K562 (cell line): ENCODE data around the gene BSPH1. TPM values are rescaled to one million over a fixed set of nuclear protein-coding genes. Genes with fewer than 3 reads are reported as not detected.

ENCODE experiments used
- ATAC-seq: fragments of 200-7000 bp; cut with Tn5 transposase; 3 replicates; pipeline ENCODE4 v1.9.1; 2020; ENCODE audit warnings: moderate library complexity
- BruUV-seq: library from RNA; stranded (reverse); fragments of 400-500 nt; replicated peaks from 2 replicates; lab custom pipeline; 2021; lab: Mats Ljungman, UMichigan
- CTCF ChIA-PET: fragments of 300-600 bp; formaldehyde crosslinking; extraction: SDS; loops from one replicate; lab custom pipeline; 2021; ENCODE audit warnings: low intra/inter-chr PET ratio; lab: Yijun Ruan, JAX
- POLR2A ChIA-PET: fragments of 300-600, 350-650 bp; sonication (Branson Sonifier 250); formaldehyde crosslinking; extraction: SDS; loops from one replicate; lab custom pipeline; 2021; ENCODE audit warnings: antibody characterized with exemption, inconsistent platforms; lab: Yijun Ruan, JAX
- DNase-seq, 4 experiments: peaks; one replicate each; pipeline versions ENCODE4 v3.0.0 to v3.0.0-alpha.2; 2011 to 2018; ENCODE audit warnings: low spot score in 3 of 4, mixed read lengths in 3 of 4; ENCODE audit errors: extremely low read depth in 1 of 4
- FAIRE-seq: peaks from 2 replicates; lab custom pipeline; 2011; peaks lifted over from hg19 to GRCh38; lab: Jason Lieb, UNC
- H2AFZ ChIP-seq: 2 replicates; pipeline ENCODE4 v1.6.0; 2011; ENCODE audit warnings: low read depth, low read length, control low read depth, inconsistent platforms
- H3K27ac ChIP-seq: fragments of 200-600 bp; 3 replicates; pipeline ENCODE4 v1.8.0; 2011; ENCODE audit warnings: low read depth, mild to moderate bottlenecking, control low read depth, inconsistent platforms, low read length, moderate library complexity, mixed read lengths; ENCODE audit errors: extremely low read depth
- H3K27me3 ChIP-seq, 2 experiments: fragments of 300-600 bp in 1 of 2; 2 replicates in 1 of 2; 3 replicates in 1 of 2; pipeline versions ENCODE4 v1.6.0 to v1.8.0; 2011; ENCODE audit warnings: inconsistent platforms in 2 of 2, low read length in 2 of 2, mild to moderate bottlenecking in 1 of 2, mixed read lengths in 1 of 2, moderate library complexity in 1 of 2; ENCODE audit not compliant: control insufficient read depth in 2 of 2, insufficient read depth in 2 of 2
- H3K36me3 ChIP-seq: fragments of 300-600 bp; 3 replicates; pipeline ENCODE4 v1.8.0; 2011; ENCODE audit warnings: mild to moderate bottlenecking, low read length, inconsistent platforms; ENCODE audit not compliant: control insufficient read depth, insufficient read depth
- H3K4me1 ChIP-seq, 2 experiments: fragments of 200-600 bp in 1 of 2; replicated peaks in 1 of 2; 2 replicates in 1 of 2; 3 replicates in 1 of 2; pipeline versions ENCODE4 v1.5.1 to v1.8.0; 2011; ENCODE audit warnings: inconsistent platforms in 2 of 2, low read length in 2 of 2, mild to moderate bottlenecking in 1 of 2, mixed read lengths in 1 of 2, moderate library complexity in 1 of 2; ENCODE audit not compliant: control insufficient read depth in 2 of 2, insufficient read depth in 2 of 2
- H3K4me2 ChIP-seq: 2 replicates; pipeline ENCODE4 v1.6.1; 2011; ENCODE audit warnings: low read length, control low read depth, inconsistent platforms, mixed read lengths; ENCODE audit not compliant: insufficient read depth
- H3K4me3 ChIP-seq: fragments of 200-600 bp; sonication (generic), shearing (Covaris generic); 2 replicates; pipeline ENCODE4 v1.5.1; 2016; ENCODE audit warnings: control low read depth, inconsistent platforms
- H3K79me2 ChIP-seq: fragments of 200-600 bp; 3 replicates; pipeline ENCODE4 v1.8.0; 2011; ENCODE audit warnings: low read length, inconsistent platforms; ENCODE audit not compliant: control insufficient read depth, insufficient read depth
- H3K9ac ChIP-seq, 2 experiments: 2 replicates each; pipeline versions ENCODE4 v1.6.0 to v1.6.1; 2011; ENCODE audit warnings: low read depth in 2 of 2, low read length in 2 of 2, control low read depth in 1 of 2, inconsistent platforms in 1 of 2, mild to moderate bottlenecking in 1 of 2, mixed read lengths in 1 of 2; ENCODE audit not compliant: insufficient read depth in 1 of 2
- H3K9me1 ChIP-seq: one replicate; pipeline ENCODE4 v1.6.0; 2011; ENCODE audit warnings: inconsistent platforms, mild to moderate bottlenecking, low read length, moderate library complexity; ENCODE audit not compliant: control insufficient read depth, insufficient read depth
- H3K9me3 ChIP-seq: replicated peaks from 2 replicates; pipeline ENCODE4 v1.5.1; 2011; ENCODE audit warnings: low read depth, low read length, inconsistent platforms; ENCODE audit not compliant: control insufficient read depth, insufficient read depth
- H4K20me1 ChIP-seq: replicated peaks from 2 replicates; pipeline ENCODE4 v1.6.1; 2011; ENCODE audit warnings: low read length, inconsistent platforms, mixed read lengths; ENCODE audit not compliant: control insufficient read depth, insufficient read depth
- C11orf30 ChIP-seq: fragments of 450-650 bp; IDR thresholded peaks from 2 replicates; pipeline ENCODE4 v1.6.1; 2016; ENCODE audit warnings: low read depth, mild to moderate bottlenecking
- CHCHD3 ChIP-seq: fragments of 250-450 bp; sonication (Bioruptor Pico); IDR thresholded peaks from 2 replicates; pipeline ENCODE4 v2.1.2; 2022; ENCODE audit warnings: mild to moderate bottlenecking
- FIP1L1 ChIP-seq: fragments of 200-400 bp; formaldehyde crosslinking; IDR thresholded peaks from 2 replicates; pipeline ENCODE4 v1.6.1; 2018; ENCODE audit warnings: mild to moderate bottlenecking, low read depth, low read length; ENCODE audit not compliant: poor library complexity, severe bottlenecking
- KLF13 ChIP-seq: fragments of 450-650 bp; IDR thresholded peaks from 2 replicates; pipeline ENCODE4 v1.6.1; 2016; ENCODE audit warnings: missing genetic modification characterization, low read depth, mild to moderate bottlenecking, missing compliant biosample characterization, moderate library complexity, borderline replicate concordance
- MAFF ChIP-seq: IDR thresholded peaks from 2 replicates; pipeline ENCODE4 v1.6.1; 2012; ENCODE audit warnings: low read length, improper control_type of control experiment
- MAFK ChIP-seq: IDR thresholded peaks from 2 replicates; pipeline ENCODE4 v1.6.1; 2011; ENCODE audit warnings: low read length, improper control_type of control experiment
- MYBL2 ChIP-seq, 2 experiments: fragments of 450-650 bp in 1 of 2; sonication (generic) in 1 of 2; formaldehyde crosslinking in 1 of 2; IDR thresholded peaks; 2 replicates each; pipeline versions ENCODE4 v1.6.1 to v1.8.1; 2017 to 2022; ENCODE audit warnings: borderline replicate concordance in 1 of 2, inconsistent platforms in 1 of 2, low read depth in 1 of 2, mild to moderate bottlenecking in 1 of 2, missing genetic modification reagents in 1 of 2, moderate library complexity in 1 of 2
- NFXL1 ChIP-seq: fragments of 450-650 bp; formaldehyde crosslinking; IDR thresholded peaks from 2 replicates; pipeline ENCODE4 v1.4.0; 2021; ENCODE audit warnings: mild to moderate bottlenecking
- NR0B1 ChIP-seq: fragments of 450-650 bp; IDR thresholded peaks from one replicate; pipeline ENCODE4 v1.6.1; 2018; ENCODE audit warnings: mild to moderate bottlenecking, moderate library complexity; ENCODE audit not compliant: partially characterized antibody
- PHF20 ChIP-seq: fragments of 450-650 bp; IDR thresholded peaks from 2 replicates; pipeline ENCODE4 v1.6.1; 2018; ENCODE audit not compliant: partially characterized antibody
- TSHZ1 ChIP-seq: fragments of 250-450 bp; sonication (Bioruptor Pico); IDR thresholded peaks from 2 replicates; pipeline ENCODE4 v1.4.0; 2020; ENCODE audit warnings: mild to moderate bottlenecking, moderate library complexity
- XRCC5 ChIP-seq: fragments of 200-400 bp; formaldehyde crosslinking; IDR thresholded peaks from 2 replicates; pipeline ENCODE4 v1.6.1; 2017; ENCODE audit warnings: low read depth, mild to moderate bottlenecking, low read length
- ZNF408 ChIP-seq: fragments of 250-450 bp; sonication (Bioruptor Pico); IDR thresholded peaks from 2 replicates; pipeline ENCODE4 v1.4.0; 2020; ENCODE audit warnings: low read depth, mild to moderate bottlenecking, moderate library complexity
- WGBS: fragments of 100-300 bp; shearing (Covaris generic); methylation state at CpG from one replicate; pipeline ENCODE4 v1.1.6; 2016; ENCODE audit warnings: low coverage, mixed read lengths; ENCODE audit not compliant: insufficient coverage; ENCODE audit errors: missing lambda C conversion rate; 5-methylcytosine and 5-hydroxymethylcytosine counted together
- in situ Hi-C: fragments of 300-500 bp; cut with MboI; formaldehyde crosslinking; loops from 4 replicates; pipeline ENCODE4 v1.15.0; 2018; ENCODE audit warnings: inconsistent platforms, mixed read lengths
- intact Hi-C: fragments of 100-400 bp; cut with micrococcal nuclease; formaldehyde crosslinking; loops from 2 replicates; pipeline ENCODE4 v1.14.2; 2022
- polyA plus RNA-seq, 8 experiments: library from polyadenylated mRNA; depleted of rRNA in 4 of 8; stranded (reverse) in 5 of 8; unstranded in 3 of 8; fragments of >200 nt; fragmentation: Nextera tagmentation in 2 of 8; fragmentation: Illumina TruSeq in 1 of 8; extraction: Ambion mirVana in 2 of 8; extraction: Trizol in 1 of 8; gene quantifications; 2 replicates each; pipeline versions ENCODE4 v1.2.1 to v1.2.3, GENCODE V29; 2011 to 2014; ENCODE audit warnings: inconsistent platforms in 1 of 8, missing spikeins in 1 of 8
- total RNA-seq, 7 experiments: library from RNA; depleted of rRNA in 6 of 7; stranded (reverse); fragments of >200 nt in 6 of 7; fragmentation: Illumina TruSeq in 2 of 7; extraction: Trizol in 2 of 7; gene quantifications; 2 replicates each; pipeline versions ENCODE4 v1.2.1 to v1.2.3, GENCODE V29; 2011 to 2021; ENCODE audit warnings: low replicate concordance in 1 of 7
- TF ChIP-seq, protein P1 (sequence below): IDR thresholded peaks from 2 replicates; pipeline ENCODE4 v1.6.1; 2011; ENCODE audit warnings: borderline replicate concordance, low read depth, mild to moderate bottlenecking, moderate library complexity, low read length; ENCODE audit not compliant: insufficient read depth, poor library complexity, severe bottlenecking

The BSPH1 gene
- total and polyA plus RNA-seq, 9 of the 15 experiments (the other 6 are each of a cell fraction or from before 2014, with no cell fraction given), result not detected

- TF ChIP-seq KLF13, result no peak
- TF ChIP-seq FIP1L1, result no peak
Measured at GRCh38 chr19:48036765-48037164, 44.8 kb upstream of the BSPH1 start (continued).

DNA sequence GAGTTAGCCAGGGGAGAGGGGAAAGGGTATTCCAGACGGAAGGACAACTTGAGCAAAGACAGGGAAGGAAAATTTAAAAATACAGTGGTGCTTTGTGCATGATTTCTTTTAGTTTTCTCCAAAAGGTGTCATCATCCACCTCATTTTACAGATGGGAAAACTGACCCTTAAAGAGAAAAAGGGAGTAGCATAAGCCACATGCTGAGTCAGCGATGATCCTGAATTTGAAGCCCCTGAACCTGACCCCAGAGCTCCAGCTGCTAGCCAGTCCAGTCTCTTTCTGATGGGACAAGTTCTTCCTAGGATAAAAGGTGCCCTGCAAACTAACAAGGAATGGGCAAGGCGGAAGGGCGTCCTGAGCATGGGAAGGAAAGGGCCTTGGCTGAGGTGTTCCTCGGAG, 41.6 kb upstream of the BSPH1 start:
- FAIRE-seq, result no peak
- ChIA-PET CTCF (no interaction called here), POLR2A (no interaction called here)
- H2AFZ ChIP-seq, result no peak overlapping the region
- H3K4me3 ChIP-seq, result no peak overlapping the region
- intact Hi-C loops (no loop called here), in situ Hi-C loops (no loop called here)
- no peak for ATAC-seq
- no peaks in the 10 kb centered on the region for H3K79me2 ChIP-seq
- no peaks in the 10 kb centered on the region for H3K36me3 ChIP-seq
- no peaks in the 10 kb centered on the region for H4K20me1 ChIP-seq
- no peak overlapping the region for H3K27ac ChIP-seq
- H3K27me3 ChIP-seq, result peaks cover 6 to 26% of the 10 kb centered on the region in 2 experiments; a peak in 3 of 5 replicates
- H3K9ac ChIP-seq, result no peak overlapping the region
- DNase-seq, result no peak
- BruUV-seq, result no TSS peak
- H3K9me3 ChIP-seq, result peaks cover 2% of the 10 kb centered on the region
- no peaks in the 10 kb centered on the region for H3K9me1 ChIP-seq
- no peak overlapping the region for H3K4me2 ChIP-seq
- no peaks in the 10 kb centered on the region for H3K4me1 ChIP-seq
- 3% methylated on average over 5 of the region's 5 CpGs for WGBS
- no peak for TF ChIP-seq CHCHD3 (CRISPR knock-in tag)
- peak; percentile 32; the same call in 1 of the 2 replicates for TF ChIP-seq MAFK
- TF ChIP-seq PHF20, result no peak
- TF ChIP-seq ZNF408 (CRISPR knock-in tag), result no peak
- peak; percentile 66; the same call in 1 of the 2 replicates for TF ChIP-seq C11orf30
- TF ChIP-seq MAFF, result peak; percentile 32; the same call in 1 of the 2 replicates
- no peak for TF ChIP-seq MYBL2 (IDR thresholded peaks at IDR 0.05; ENCODE audit: low read depth)
- TF ChIP-seq MYBL2 (CRISPR knock-in tag; IDR thresholded peaks at IDR 0.05; ENCODE audit: borderline replicate concordance), result no peak
- TF ChIP-seq TSHZ1 (CRISPR knock-in tag), result no peak
- no peak for TF ChIP-seq XRCC5
- TF ChIP-seq NFXL1 (CRISPR knock-in tag), result no peak
- TF ChIP-seq NR0B1, result no peak
- TF ChIP-seq, protein P1, sequence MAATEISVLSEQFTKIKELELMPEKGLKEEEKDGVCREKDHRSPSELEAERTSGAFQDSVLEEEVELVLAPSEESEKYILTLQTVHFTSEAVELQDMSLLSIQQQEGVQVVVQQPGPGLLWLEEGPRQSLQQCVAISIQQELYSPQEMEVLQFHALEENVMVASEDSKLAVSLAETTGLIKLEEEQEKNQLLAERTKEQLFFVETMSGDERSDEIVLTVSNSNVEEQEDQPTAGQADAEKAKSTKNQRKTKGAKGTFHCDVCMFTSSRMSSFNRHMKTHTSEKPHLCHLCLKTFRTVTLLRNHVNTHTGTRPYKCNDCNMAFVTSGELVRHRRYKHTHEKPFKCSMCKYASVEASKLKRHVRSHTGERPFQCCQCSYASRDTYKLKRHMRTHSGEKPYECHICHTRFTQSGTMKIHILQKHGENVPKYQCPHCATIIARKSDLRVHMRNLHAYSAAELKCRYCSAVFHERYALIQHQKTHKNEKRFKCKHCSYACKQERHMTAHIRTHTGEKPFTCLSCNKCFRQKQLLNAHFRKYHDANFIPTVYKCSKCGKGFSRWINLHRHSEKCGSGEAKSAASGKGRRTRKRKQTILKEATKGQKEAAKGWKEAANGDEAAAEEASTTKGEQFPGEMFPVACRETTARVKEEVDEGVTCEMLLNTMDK, result no peak
